ENCODE measurements around the gene LRIG3. TPM values are rescaled to one million over a fixed set of nuclear protein-coding genes. Genes with fewer than 3 reads are reported as not detected.

LRIG3 gene
- total and polyA plus RNA-seq, 2 of the 4 experiments (the other 2 are of a cell fraction) = 26.4 to 71.2 TPM

DNA sequence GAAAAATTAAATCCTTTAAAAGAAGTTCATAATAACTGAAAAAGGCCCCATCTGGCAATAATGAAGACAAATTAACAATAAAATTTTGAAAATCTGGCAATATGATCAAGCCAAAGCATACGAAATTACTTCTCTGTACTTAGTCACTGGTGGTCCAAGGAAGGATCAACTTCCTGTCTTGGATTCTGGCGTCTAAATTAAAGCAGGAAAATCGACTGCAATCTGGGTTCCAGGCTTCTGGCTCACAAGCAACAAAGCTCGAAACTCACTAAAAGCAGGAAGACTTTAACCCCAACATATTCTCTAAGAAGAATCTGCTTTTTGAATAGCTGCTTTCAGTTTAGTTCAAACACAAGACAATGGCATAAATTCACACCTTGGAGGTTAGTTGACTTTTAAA, 49.7 kb downstream of the LRIG3 start:
- no peaks in the 10 kb centered on the region for H3K27me3 ChIP-seq (ENCODE audit: control insufficient read depth, insufficient read depth, low read length)
- 70% methylated on average over 2 of the region's 4 CpGs; no CpG with 5 or more reads in 1 of the 2 experiments for WGBS, 2 experiments (ENCODE audit: extremely low coverage in 2 of 2, insufficient read length in 1 of 2)
- H3K4ac ChIP-seq (ENCODE audit: low read depth, low read length) = no peak overlapping the region
- no peak overlapping the region for H3K18ac ChIP-seq (ENCODE audit: low read depth, low read length)
- no peak overlapping the region for H3K27ac ChIP-seq (ENCODE audit: insufficient read depth, low read length)
- H4K91ac ChIP-seq (ENCODE audit: insufficient read depth, low read depth, low read length) = no peak overlapping the region
- H4K8ac ChIP-seq (ENCODE audit: low read depth in 2 of 2, low read length in 2 of 2) = no peak overlapping the region
- H2AFZ ChIP-seq (replicated peaks; ENCODE audit: low read length, poor library complexity) = no peak overlapping the region
- no peak overlapping the region for H3K9ac ChIP-seq (ENCODE audit: low read depth, low read length)
- BruUV-seq (replicated peaks) = no TSS peak
- H3K4me2 ChIP-seq (ENCODE audit: low read depth, low read length) = no peak overlapping the region
- no peak overlapping the region for H2BK120ac ChIP-seq (ENCODE audit: low read depth, low read length)
- ATAC-seq (ENCODE audit: low read depth) (no peak), DNase-seq (no peak)
- H3K23ac ChIP-seq (ENCODE audit: low read depth, low read length) = no peak overlapping the region
- H3K56ac ChIP-seq (ENCODE audit: extremely low read depth, insufficient read depth, low read length) = no peak overlapping the region
- no peaks in the 10 kb centered on the region for H3K9me3 ChIP-seq (ENCODE audit: control insufficient read depth, insufficient read depth, low read length)
- in situ Hi-C loops (cut with MboI; ENCODE audit: low sequenced_read_pairs) = loop anchor here (10.0 kb wide), 1 partner anchor 506 kb away; no protein-coding TSS in a partner anchor
- no peak overlapping the region for H4K5ac ChIP-seq (ENCODE audit: low read depth, low read length)
- H3K9me1 ChIP-seq (ENCODE audit: insufficient read depth, low read length) = peaks cover 9% of the 10 kb centered on the region; the same call in 1 of the 2 replicates
- no peaks in the 10 kb centered on the region for H4K20me1 ChIP-seq (ENCODE audit: insufficient read depth, low read length)
- H3K4me3 ChIP-seq (ENCODE audit: insufficient read depth, low read depth, low read length) = no peak overlapping the region
- 0 out of 2 replicates have a peak, but pooled peaks cover 3% of the 10 kb centered on the region for H3K4me1 ChIP-seq (ENCODE audit: control insufficient read depth, insufficient read depth, low read length)
- no peak overlapping the region for H2BK20ac ChIP-seq (ENCODE audit: low read depth, low read length)
- no peak overlapping the region for H2BK5ac ChIP-seq (ENCODE audit: low read depth, low read length, poor library complexity, severe bottlenecking)
- H2BK15ac ChIP-seq (ENCODE audit: low read depth, low read length) = no peak overlapping the region
- TF ChIP-seq USF2 (IDR thresholded peaks at IDR 0.05; ENCODE audit: low read depth, low read length) (no peak), MAFK (IDR thresholded peaks at IDR 0.05; ENCODE audit: low read depth, low read length) (no peak), CEBPB (IDR thresholded peaks at IDR 0.05; ENCODE audit: low read depth, low read length) (no peak), MAZ (IDR thresholded peaks at IDR 0.05; ENCODE audit: borderline replicate concordance, low read depth, low read length) (no peak), RCOR1 (IDR thresholded peaks at IDR 0.05; ENCODE audit: insufficient replicate concordance, low read length) (no peak), RFX5 (IDR thresholded peaks at IDR 0.05; ENCODE audit: low read depth, low read length) (no peak), CTCF (conservative IDR thresholded peaks at IDR 0.05; ENCODE audit: low read depth, low read length) (no peak), MXI1 (IDR thresholded peaks at IDR 0.05; ENCODE audit: borderline replicate concordance, low read depth, low read length) (no peak), CHD1 (IDR thresholded peaks at IDR 0.05; ENCODE audit: low read depth, low read length) (no peak), NFE2L2 (IDR thresholded peaks at IDR 0.05; ENCODE audit: low read depth, low read length) (no peak), SMC3 (IDR thresholded peaks at IDR 0.05; ENCODE audit: low read depth, low read length) (no peak), FOS (IDR thresholded peaks at IDR 0.05; ENCODE audit: low read depth, low read length) (no peak), POLR2A (IDR thresholded peaks at IDR 0.05; ENCODE audit: low read depth, low read length) (no peak), BHLHE40 (IDR thresholded peaks at IDR 0.05; ENCODE audit: low read depth, low read length) (no peak), RAD21 (IDR thresholded peaks at IDR 0.05; ENCODE audit: low read length) (no peak)
- TF ChIP-seq, protein P1, sequence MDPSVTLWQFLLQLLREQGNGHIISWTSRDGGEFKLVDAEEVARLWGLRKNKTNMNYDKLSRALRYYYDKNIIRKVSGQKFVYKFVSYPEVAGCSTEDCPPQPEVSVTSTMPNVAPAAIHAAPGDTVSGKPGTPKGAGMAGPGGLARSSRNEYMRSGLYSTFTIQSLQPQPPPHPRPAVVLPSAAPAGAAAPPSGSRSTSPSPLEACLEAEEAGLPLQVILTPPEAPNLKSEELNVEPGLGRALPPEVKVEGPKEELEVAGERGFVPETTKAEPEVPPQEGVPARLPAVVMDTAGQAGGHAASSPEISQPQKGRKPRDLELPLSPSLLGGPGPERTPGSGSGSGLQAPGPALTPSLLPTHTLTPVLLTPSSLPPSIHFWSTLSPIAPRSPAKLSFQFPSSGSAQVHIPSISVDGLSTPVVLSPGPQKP (IDR thresholded peaks at IDR 0.05; ENCODE audit: borderline replicate concordance, low read depth, low read length) = no peak
- ChIA-PET CTCF (no interaction called here), POLR2A (ENCODE audit: unreplicated experiment) (no interaction called here)
- H3K36me3 ChIP-seq (ENCODE audit: control insufficient read depth, insufficient read depth, low read length) = peaks cover 48% of the 10 kb centered on the region
- peaks cover 5 to 10% of the 10 kb centered on the region in 2 experiments; a peak in 2 of 4 replicates for H3K79me1 ChIP-seq (ENCODE audit: low read depth in 1 of 2, low read length in 2 of 2)
- no peak overlapping the region for H2AK5ac ChIP-seq (ENCODE audit: low read depth, low read length)
- intact Hi-C loops (cut with micrococcal nuclease) = no loop called here
- no peak overlapping the region for H2AK9ac ChIP-seq (replicated peaks; ENCODE audit: low read depth, low read length, poor library complexity)
- no peak overlapping the region for H3K14ac ChIP-seq (replicated peaks; ENCODE audit: low read depth, low read length)
- dilution Hi-C loops (cut with HindIII; ENCODE audit: low sequenced_read_pairs, unreplicated experiment) = no loop called here
